Measurements from ENCODE around the gene POLR2L. TPM values are rescaled to one million over a fixed set of nuclear protein-coding genes. Genes with fewer than 3 reads are reported as not detected.

The POLR2L gene
- total RNA-seq, 4 donors from 2014 or later: 45.6 to 90.3 (median 64.7) TPM

- TF ChIP-seq CTCF (IDR thresholded peaks at IDR 0.05) (no peak), POLR2A (IDR thresholded peaks at IDR 0.05) (no peak)
- Histone ChIP-seq H3K4me1 (peaks cover 20 to 55% (median 28%) of the 10 kb centered on the region in 3 donors), H3K27ac (no peak overlapping the region), H3K36me3 (peaks cover 0 to 48% (median 11%) of the 10 kb centered on the region in 3 donors), H3K4me3 (no peak overlapping the region), H3K27me3 (no peaks in the 10 kb centered on the region), H3K9me3 (no peaks in the 10 kb centered on the region)
- no peak for DNase-seq
- intact Hi-C loops (cut with DNase I): no loop called here
- WGBS, 2 donors: no CpG with 5 or more reads among the region's 8 CpGs
Observed at GRCh38 chr11:803467-803742, 38.9 kb downstream of the POLR2L start.

- no peak overlapping the region for H3K27ac ChIP-seq
- H3K4me1 ChIP-seq: peaks cover 18 to 53% (median 27%) of the 10 kb centered on the region in 3 donors
- no peak overlapping the region for H3K4me3 ChIP-seq
- WGBS, 2 donors: 70 to 84% methylated on average over 2 to 10 of the region's 28 CpGs
- no peak for TF ChIP-seq CTCF (IDR thresholded peaks at IDR 0.05)
- TF ChIP-seq POLR2A (IDR thresholded peaks at IDR 0.05): no peak
- DNase-seq: no peak
- peaks cover 0 to 48% (median 11%) of the 10 kb centered on the region in 3 donors for H3K36me3 ChIP-seq
- H3K9me3 ChIP-seq: no peaks in the 10 kb centered on the region
- H3K27me3 ChIP-seq: no peaks in the 10 kb centered on the region
- intact Hi-C loops (cut with DNase I): no loop called here
Observed at GRCh38 chr11:802693-803466, 39.4 kb downstream of the POLR2L start.

- TF ChIP-seq CTCF (IDR thresholded peaks at IDR 0.05) (no peak), POLR2A (IDR thresholded peaks at IDR 0.05) (no peak)
- no peak for DNase-seq
- 96% methylated on average over 8 of the region's 21 CpGs; no CpG with 5 or more reads in 1 of the 2 donors for WGBS, 2 donors
- no peak overlapping the region for H3K4me3 ChIP-seq
- H3K27me3 ChIP-seq: no peaks in the 10 kb centered on the region
- no peaks in the 10 kb centered on the region for H3K9me3 ChIP-seq
- intact Hi-C loops (cut with DNase I): no loop called here
- peaks cover 18 to 52% (median 33%) of the 10 kb centered on the region in 3 donors for H3K4me1 ChIP-seq
- H3K36me3 ChIP-seq: peaks cover 0 to 48% (median 11%) of the 10 kb centered on the region in 3 donors
- no peak overlapping the region for H3K27ac ChIP-seq
Observed at GRCh38 chr11:802018-802617, 40.2 kb downstream of the POLR2L start.

DNA sequence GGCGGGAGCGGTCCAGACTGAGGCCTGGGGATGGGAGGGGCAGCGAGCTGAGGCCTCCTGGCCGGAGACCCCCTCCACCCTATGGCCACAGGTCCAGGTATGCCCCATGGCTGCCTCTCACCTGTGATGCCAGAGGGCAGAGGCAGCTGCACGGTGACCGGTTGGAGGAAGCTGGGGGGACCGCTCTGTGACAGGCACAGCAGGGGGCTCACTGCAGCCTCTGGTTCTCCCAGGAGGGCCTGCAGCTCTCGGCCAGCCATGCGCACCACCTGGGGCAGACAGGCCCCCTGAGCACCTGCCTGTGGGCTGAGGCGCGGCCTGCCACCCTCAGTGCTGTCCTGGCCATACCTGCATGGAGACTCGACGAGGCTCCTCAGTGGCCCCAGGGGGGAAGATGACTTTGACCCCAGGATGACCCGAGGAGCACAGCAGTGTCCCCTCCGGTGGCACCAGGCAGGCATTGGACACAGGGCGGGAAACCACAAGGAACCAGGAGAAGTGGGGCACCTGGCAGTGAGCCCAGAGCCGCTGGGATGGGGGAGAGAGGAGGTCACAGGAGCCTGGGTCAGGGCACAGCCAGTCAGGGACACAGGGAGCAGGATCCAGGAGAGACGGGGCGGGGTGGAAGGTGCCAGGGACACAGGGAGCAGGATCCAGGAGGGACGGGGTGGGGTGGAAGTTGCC is 41.1 kb downstream of the POLR2L start:
- H3K36me3 ChIP-seq: peaks cover 0 to 48% (median 11%) of the 10 kb centered on the region in 3 donors
- TF ChIP-seq CTCF (IDR thresholded peaks at IDR 0.05): no peak
- TF ChIP-seq POLR2A (IDR thresholded peaks at IDR 0.05): no peak
- no peak overlapping the region for H3K4me3 ChIP-seq
- WGBS, 2 donors: 78 to 88% methylated on average over 7 to 10 of the region's 20 CpGs
- intact Hi-C loops (cut with DNase I): no loop called here
- no peak overlapping the region for H3K27ac ChIP-seq
- no peaks in the 10 kb centered on the region for H3K9me3 ChIP-seq
- no peaks in the 10 kb centered on the region for H3K27me3 ChIP-seq
- H3K4me1 ChIP-seq: peaks cover 27 to 60% (median 42%) of the 10 kb centered on the region in 3 donors
- no peak for DNase-seq

GRCh38 chr11:800473-800872 is 41.9 kb downstream of the POLR2L start:
- Histone ChIP-seq H3K4me3 (no peak overlapping the region), H3K27me3 (no peaks in the 10 kb centered on the region), H3K36me3 (peaks cover 0 to 48% (median 11%) of the 10 kb centered on the region in 3 donors), H3K27ac (no peak overlapping the region), H3K9me3 (no peaks in the 10 kb centered on the region), H3K4me1 (peaks cover 31 to 60% (median 46%) of the 10 kb centered on the region in 3 donors)
- WGBS, 2 donors: 89 to 98% methylated on average over 10 to 12 of the region's 30 CpGs
- no peak for DNase-seq
- intact Hi-C loops (cut with DNase I): no loop called here
- TF ChIP-seq CTCF (IDR thresholded peaks at IDR 0.05) (no peak), POLR2A (IDR thresholded peaks at IDR 0.05) (no peak)
